BJ (cell line): ENCODE measurements around the gene ATXN1. TPM values are rescaled to one million over a fixed set of nuclear protein-coding genes. Genes with fewer than 3 reads are reported as not detected.

Experiments used
- CTCF ChIA-PET: fragments of 350-600 bp; formaldehyde crosslinking; extraction: SDS; loops from one replicate; lab custom pipeline; 2021; ENCODE audit warnings: antibody characterized with exemption, inconsistent platforms; lab: Yijun Ruan, JAX
- POLR2A ChIA-PET: fragments of 300-600 bp; sonication (Branson Sonifier 250); formaldehyde crosslinking; extraction: SDS; loops from one replicate; lab custom pipeline; 2021; ENCODE audit warnings: antibody characterized with exemption; lab: Charles Lee
- DNase-seq: peaks from one replicate; pipeline ENCODE4 v3.0.0-alpha.2; 2011; ENCODE audit warnings: low read depth
- H3K27me3 ChIP-seq: 2 replicates; pipeline ENCODE4 v1.6.0; 2011; ENCODE audit warnings: low read length; ENCODE audit not compliant: control insufficient read depth, insufficient read depth
- H3K36me3 ChIP-seq: 2 replicates; pipeline ENCODE4 v1.5.1; 2011; ENCODE audit warnings: low read length; ENCODE audit not compliant: control insufficient read depth, insufficient read depth
- H3K4me3 ChIP-seq: 2 replicates; pipeline ENCODE4 v1.5.1; 2011; ENCODE audit warnings: low read depth, mild to moderate bottlenecking, control low read depth, low read length
- polyA plus RNA-seq: library from polyadenylated mRNA; depleted of rRNA; stranded (reverse); fragments of >200 nt; gene quantifications from 2 replicates; pipeline ENCODE4 v1.2.3, GENCODE V29; 2011
- TF ChIP-seq, protein P1 (sequence below): IDR thresholded peaks from 2 replicates; pipeline ENCODE4 v1.5.1; 2011; ENCODE audit warnings: low read depth, mild to moderate bottlenecking, control low read depth, inconsistent platforms, low read length, moderate library complexity; ENCODE audit not compliant: insufficient read depth

The ATXN1 gene
- polyA plus RNA-seq, 1 experiment = 60.2 TPM

- TF ChIP-seq, protein P1, sequence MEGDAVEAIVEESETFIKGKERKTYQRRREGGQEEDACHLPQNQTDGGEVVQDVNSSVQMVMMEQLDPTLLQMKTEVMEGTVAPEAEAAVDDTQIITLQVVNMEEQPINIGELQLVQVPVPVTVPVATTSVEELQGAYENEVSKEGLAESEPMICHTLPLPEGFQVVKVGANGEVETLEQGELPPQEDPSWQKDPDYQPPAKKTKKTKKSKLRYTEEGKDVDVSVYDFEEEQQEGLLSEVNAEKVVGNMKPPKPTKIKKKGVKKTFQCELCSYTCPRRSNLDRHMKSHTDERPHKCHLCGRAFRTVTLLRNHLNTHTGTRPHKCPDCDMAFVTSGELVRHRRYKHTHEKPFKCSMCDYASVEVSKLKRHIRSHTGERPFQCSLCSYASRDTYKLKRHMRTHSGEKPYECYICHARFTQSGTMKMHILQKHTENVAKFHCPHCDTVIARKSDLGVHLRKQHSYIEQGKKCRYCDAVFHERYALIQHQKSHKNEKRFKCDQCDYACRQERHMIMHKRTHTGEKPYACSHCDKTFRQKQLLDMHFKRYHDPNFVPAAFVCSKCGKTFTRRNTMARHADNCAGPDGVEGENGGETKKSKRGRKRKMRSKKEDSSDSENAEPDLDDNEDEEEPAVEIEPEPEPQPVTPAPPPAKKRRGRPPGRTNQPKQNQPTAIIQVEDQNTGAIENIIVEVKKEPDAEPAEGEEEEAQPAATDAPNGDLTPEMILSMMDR = peak; percentile 62
- Histone ChIP-seq H3K27me3 (no peaks in the 10 kb centered on the region), H3K36me3 (peaks cover 4% of the 10 kb centered on the region), H3K4me3 (no peak overlapping the region)
- DNase-seq = no peak
- POLR2A ChIA-PET = no interaction called here
- CTCF ChIA-PET = interaction anchor here (0.5 to 8.3 kb wide), 33 partner anchors 8 to 579 kb away, joined by 3 to 79 read pairs (median 4); partner anchors contain the start of gene ATXN1
Observed at GRCh38 chr6:16511040-16511660, 250.1 kb downstream of the ATXN1 start.

DNA sequence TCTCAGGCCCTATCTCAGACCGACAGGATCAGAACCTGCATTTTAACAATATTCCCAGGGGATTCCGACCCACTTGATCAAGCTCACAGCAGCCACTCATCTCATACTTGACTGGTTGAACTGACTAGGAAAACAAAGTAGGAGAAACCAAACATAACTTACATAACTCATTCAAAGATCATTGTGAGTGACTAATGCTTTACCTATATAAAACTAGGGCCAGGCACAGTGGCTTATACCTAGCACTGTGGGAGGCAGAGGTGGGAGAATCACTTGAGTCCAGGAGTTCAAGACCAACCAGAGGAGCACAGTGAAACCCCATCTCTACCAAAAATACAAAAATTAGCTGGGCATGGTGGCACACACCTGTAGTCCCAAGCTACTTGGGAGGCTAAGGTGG, 251.0 kb downstream of the ATXN1 start:
- Histone ChIP-seq H3K36me3 (peaks cover under 1% of the 10 kb centered on the region), H3K4me3 (no peak overlapping the region), H3K27me3 (no peaks in the 10 kb centered on the region)
- TF ChIP-seq, protein P1 = no peak
- ChIA-PET CTCF (interaction anchor here (0.6 to 8.3 kb wide), 20 partner anchors 8 to 253 kb away, joined by 3 to 79 read pairs (median 5); partner anchors contain the start of gene ATXN1), POLR2A (no interaction called here)
- no peak for DNase-seq

DNA sequence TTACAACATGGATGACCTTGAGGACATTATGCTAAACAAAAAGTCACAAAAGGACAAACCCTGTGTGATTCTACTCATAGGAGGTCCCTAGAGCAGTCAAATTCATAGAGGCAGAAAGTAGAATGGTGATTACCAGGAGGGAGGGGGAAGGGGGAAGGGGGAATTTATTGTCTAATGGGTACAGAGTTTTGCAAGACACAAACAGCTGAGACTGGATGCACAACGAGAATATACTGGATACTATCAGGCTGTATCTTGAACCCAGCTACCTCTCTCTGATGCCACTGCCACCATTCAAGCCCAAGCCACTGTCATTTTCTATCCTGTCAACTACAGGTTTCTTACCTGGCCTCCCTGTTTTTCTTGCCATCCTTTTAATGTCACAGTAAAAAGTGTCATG, 252.3 kb downstream of the ATXN1 start:
- TF ChIP-seq, protein P1 = no peak
- ChIA-PET CTCF (no interaction called here), POLR2A (no interaction called here)
- Histone ChIP-seq H3K4me3 (no peak overlapping the region), H3K27me3 (no peaks in the 10 kb centered on the region), H3K36me3 (no peaks in the 10 kb centered on the region)
- DNase-seq = no peak

DNA sequence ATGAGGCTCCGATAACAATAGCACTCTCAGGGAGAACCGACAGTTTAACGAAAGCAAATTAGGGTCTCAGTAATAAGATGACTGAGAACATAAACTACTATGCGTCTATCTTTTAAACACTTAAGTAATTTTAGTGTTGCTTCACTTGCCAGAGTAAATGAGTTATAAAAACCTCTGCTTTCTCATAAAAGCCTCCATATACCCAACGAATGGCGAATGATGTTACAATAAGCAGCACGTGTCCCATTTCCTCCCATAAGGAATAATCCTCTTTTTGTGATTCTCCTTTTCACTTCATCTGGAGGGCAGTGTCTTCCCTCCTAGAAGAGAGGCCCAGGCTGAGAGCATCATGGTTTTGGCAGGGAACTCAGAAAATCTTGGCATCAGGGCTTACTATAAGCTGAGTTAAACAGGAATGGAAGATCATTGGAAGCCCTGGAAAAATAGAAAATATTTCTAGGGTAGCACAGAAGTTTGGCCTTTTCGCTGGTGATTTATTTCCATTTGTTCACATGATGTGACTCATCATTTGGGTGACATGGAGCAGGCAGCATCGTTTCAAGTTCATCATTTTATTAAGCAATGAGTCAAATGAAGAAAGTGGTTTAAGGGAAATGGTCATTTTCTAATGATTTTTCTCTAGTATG, 255.4 kb downstream of the ATXN1 start:
- DNase-seq = no peak
- no peaks in the 10 kb centered on the region for H3K36me3 ChIP-seq
- no peak overlapping the region for H3K4me3 ChIP-seq
- CTCF ChIA-PET = interaction anchor here (1.1 to 2.2 kb wide), 7 partner anchors 8 to 258 kb away, joined by 3 to 8 read pairs (median 4); no protein-coding TSS in a partner anchor
- H3K27me3 ChIP-seq = no peaks in the 10 kb centered on the region
- TF ChIP-seq, protein P1 = no peak
- POLR2A ChIA-PET = no interaction called here

DNA sequence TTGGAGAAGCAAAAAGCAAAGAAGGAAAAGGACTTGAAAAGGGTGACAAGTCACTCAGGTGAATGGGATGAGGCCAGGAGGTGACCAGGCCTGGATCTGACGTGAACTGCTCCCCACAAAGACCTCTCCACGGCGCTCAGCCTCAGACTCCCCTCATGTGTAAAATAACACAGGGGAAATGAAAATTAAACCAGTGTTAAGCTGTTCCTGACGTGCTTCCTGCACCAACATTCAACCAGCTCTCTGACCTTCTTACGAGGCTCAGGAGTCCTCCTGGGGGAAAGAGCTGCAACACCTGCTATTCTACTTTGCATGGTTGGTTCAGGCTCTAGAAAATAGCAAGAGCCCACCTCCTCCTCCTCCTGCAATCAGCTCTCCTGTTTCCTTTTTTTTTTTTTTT, 256.7 kb downstream of the ATXN1 start:
- DNase-seq = no peak
- Histone ChIP-seq H3K36me3 (no peaks in the 10 kb centered on the region), H3K4me3 (no peak overlapping the region), H3K27me3 (no peaks in the 10 kb centered on the region)
- TF ChIP-seq, protein P1 = no peak
- POLR2A ChIA-PET = interaction anchor here (0.6 kb wide), 1 partner anchor 145 kb away, joined by 4 read pairs; no protein-coding TSS in a partner anchor
- CTCF ChIA-PET = interaction anchor here (0.9 to 2.2 kb wide), 6 partner anchors 9 to 478 kb away, joined by 3 to 8 read pairs (median 4); no protein-coding TSS in a partner anchor
